GM19193 (cell line): ENCODE measurements around the gene C11orf86.

Experiments used
- POLR2A ChIP-seq: IDR thresholded peaks from 4 replicates; pipeline ENCODE4 v1.6.1; 2011; ENCODE audit not compliant: insufficient read depth, insufficient read length; ENCODE audit errors: extremely low read depth

The C11orf86 gene, protein sequence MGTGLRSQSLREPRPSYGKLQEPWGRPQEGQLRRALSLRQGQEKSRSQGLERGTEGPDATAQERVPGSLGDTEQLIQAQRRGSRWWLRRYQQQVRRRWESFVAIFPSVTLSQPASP

DNA sequence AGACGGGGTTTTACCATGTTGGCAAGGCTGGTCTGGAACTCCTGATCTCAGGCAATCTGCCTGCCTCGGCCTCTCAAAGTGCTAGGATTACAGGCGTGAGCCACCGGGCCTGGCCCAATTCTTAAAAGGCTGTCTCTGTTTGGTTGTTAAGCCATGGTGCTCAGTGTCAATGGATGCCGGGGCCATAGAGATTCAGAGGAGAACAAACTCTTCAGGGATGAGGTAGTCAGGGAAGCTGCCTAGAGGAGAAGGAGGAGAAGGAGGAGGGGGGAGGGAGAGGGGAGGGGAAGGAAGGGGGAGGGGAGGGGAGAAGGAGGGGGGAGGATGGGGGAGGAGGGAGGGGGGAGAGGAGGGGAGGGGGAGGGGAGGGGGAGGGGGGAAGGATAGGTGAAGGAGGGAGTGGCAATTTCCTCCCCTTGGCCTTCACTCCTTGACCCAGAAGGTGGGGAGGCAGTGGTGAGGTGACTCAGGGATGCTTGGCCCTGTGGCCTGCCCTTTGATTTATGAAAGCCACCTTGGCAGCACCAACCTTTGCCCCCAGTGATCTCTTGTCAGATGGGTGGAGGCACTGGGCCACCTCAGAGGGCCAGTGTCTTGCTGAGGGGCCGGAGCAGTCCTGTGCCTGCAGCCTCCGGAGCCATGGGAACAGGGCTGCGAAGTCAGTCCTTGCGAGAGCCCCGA is at the start of gene C11orf86:
TSS of gene C11orf86 (plus strand) at position 581 of the 681 bp plus-strand sequence. CDS start at position 640, 59 bp downstream.
- no peak for TF ChIP-seq POLR2A

DNA sequence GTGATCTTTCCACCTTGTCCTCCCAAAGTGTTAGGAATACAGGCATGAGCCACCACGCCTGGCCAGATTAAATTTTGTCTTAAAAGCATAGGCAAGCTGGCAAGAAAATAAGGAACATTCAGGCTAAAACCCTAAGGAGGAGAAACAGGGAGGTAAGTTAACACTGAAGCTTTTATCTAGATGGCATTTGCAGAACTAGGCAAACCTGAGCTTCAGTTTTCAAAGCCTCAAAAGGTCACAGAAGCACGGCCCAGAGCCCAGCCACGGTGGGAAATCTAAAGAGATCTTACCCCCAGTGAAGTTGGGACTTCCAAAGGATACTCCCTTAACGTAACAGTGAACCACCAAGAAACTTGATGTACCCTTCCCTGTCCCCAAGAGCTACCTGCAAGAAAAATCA is 45.4 kb upstream of the C11orf86 start:
- no peak for TF ChIP-seq POLR2A

DNA sequence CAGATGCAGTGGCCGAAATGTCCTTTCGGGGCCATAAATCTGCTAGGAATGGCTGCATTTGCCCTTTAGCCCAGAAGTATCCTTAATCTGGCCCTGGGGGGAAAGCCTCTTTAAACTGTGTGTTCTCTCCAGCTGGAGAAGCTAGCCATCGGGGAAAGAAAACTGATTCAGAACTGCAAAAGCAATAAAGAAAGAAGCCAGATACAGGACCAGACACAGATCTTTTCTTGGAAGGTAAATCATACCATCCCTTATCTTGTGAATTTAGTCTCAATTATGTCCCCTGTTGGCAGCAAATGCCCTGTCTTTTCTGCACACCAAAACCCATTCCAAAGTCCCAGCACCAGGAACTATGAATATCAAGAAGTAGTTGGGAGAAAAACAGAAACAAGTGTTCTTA is 42.6 kb upstream of the C11orf86 start:
- no peak for TF ChIP-seq POLR2A

DNA sequence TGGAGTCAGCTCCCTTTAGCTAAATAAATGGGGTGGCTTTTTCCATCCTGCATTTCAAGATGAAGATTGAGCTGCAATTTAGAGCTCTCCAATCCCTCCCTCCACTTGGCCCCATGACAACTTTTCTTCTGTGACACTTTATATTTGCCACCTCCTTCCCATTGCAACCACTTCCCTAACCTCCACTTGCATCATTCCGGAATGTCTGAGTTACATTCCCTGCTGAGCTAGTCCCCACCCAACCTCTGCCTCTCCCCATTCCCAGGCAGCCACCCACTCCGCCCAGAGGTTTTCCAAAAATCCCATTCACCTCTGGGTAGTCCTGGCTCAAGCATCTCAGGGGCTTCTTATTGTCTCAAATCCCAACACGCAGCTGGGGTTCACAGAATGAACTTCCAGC is 41.6 kb upstream of the C11orf86 start:
- TF ChIP-seq POLR2A, result no peak

DNA sequence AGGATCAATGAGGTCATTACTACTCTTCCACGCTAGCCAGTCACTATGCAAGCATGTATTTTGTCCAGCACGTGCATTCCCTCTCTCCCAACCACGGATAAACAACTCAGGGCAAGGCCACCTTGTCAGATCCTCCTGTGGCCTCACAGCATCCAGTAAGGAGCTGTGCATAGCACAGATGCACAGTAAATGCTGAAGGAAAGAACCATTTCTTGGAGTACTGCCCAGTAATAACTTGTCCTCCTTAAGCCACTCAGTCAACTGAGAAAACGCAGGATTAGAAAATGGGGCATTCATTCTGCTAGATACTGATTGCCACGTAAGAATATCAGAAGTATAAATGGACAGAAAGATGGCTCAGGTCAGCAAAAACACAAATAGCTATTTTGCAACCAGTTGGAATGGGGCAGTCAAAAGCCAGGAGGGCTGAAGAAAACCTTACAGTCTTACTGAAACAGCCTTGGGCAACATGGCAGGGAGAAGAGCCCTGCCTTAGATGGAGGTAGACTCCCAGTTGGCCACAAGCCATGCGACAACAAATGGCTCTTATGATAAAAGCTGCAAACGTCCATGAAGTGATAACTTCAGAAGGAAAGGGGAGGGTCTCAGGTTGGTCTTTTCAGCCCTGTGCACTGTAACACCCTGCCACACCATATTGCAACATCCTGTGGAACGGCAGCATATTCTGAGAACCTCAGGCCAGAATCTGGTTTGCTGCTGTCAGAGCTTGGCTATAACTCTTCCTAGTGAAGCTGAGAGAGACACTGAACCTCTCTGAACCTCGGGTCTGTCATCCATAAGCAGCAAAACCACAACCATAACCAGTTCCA is 39.9 kb upstream of the C11orf86 start:
- no peak for TF ChIP-seq POLR2A

DNA sequence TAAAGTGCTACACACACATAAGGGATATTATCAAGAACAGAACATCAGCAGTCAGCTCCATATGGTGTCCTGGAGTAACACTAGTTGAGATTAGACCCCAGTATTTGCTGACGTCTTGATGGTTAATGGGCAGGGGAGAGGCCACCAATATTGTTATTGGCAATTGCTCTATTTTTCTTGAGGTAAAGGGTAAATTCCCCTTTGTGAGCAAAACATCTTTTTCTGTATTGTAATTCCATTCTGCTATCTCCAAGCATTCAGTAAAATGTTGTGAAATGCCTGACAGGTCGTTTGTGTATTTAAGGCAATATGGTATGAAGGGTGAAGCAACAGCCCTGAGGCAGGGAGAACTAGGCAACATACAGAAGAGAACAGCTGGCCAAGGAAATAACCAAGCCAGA is 38.8 kb upstream of the C11orf86 start:
- TF ChIP-seq POLR2A, result no peak

DNA sequence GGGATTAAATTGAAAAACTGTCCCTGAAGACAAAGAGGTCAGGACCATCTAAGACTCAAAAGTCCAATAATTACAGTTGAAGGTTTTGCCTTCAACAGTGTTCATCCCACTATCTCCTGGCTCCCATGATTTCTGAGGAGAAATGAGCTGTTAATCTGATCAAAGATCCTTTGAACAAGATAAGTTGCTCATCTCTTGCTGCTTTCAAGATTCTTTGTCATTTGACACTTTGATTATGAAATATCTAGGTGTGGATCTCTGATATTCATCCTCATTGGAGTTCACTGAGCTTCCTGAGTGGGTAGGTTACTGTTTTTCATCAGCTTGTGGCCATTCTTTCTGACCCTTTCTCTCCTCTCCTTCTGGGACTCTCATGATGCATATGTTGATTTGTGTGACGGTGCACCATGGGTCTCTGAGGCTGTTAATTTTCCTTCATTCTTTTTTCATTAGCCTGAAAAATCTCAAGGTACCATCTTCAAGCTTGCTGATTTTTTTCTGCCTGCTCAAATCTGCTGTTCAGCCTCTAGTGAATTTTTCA is 37.8 kb upstream of the C11orf86 start:
- no peak for TF ChIP-seq POLR2A

DNA sequence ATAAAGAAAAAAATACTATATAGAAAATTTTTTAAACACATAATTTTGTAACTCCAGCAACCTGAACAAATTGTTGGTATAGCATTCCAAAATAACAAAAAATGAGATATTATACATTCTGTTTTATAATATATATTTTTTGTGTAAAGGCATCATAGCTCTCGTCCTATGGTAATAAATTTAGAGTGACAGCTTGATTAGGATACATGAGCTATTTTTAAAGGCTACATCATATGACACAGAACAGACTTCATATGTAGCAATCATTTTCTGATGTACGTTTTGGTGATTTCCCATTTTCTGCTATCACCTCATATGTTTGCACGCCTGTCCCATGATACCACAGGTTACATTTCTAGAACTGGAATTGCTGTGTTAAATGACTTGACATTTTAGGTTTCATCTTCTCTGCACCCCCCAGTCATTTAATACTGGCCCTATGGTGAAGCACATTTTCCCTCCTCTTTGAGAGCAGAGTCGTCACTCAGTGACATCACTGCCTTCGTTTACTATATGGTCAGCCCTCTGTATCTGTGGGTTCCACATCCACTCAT is 36.4 kb upstream of the C11orf86 start:
- TF ChIP-seq POLR2A, result no peak

DNA sequence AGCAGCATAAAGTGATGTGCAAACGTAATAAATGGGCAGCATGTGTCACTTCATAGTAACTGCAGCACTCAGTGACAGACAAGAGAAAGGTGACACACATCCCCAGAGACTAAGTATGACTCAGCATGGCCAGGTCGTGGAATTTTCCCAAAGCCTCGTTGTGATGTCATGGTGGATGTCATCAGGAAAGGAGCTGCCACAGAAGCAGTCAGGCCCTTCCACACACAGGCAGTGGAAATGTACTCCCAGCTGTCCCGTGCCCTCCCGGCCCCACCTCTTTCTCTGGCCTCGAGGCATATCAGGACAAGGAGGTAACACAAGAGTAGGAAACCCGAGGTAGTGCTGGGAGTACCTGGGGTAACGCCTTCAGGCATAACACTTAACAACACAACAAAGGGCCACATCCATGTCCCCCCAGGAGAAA is 25.0 kb upstream of the C11orf86 start:
- no peak for TF ChIP-seq POLR2A

DNA sequence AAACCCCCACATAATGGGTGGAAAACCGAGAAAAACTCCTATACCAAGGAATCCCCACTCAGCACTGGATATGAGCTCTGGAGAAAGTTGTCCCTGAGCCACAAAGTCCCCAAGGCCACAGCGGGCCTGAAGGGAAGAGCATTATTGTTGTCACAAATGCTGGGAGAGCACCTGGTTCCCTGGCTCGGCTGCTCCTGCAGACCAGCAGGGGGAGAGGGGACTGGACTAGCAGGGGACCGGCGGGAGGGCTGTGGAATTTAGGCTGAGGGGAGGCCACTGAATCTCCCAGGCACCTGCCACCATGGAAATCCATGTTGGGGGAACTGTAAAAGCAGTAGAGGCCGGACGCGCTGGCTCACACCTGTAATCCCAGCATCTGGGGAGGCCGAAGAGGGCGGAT is 24.0 kb upstream of the C11orf86 start:
- no peak for TF ChIP-seq POLR2A

DNA sequence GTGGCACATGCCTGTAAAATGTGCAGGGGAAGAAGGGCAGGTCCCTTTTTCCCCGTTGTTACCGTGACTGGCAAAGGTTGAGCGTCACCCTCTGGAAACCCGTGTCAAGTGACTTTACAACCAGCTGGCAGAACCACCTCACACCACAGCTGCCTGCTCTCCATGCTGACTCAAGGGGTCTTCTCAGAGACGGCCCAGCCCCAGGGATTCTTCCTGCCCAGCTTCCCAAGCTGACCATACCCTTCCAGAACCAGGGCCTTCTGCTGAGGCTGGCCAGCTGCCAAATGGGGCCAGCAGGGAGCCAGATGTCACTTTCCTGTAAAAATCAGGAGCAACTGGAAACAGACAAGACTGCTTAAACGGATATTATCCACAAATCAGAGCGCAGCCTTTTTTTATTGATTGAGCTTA is 23.2 kb upstream of the C11orf86 start:
- TF ChIP-seq POLR2A, result no peak

DNA sequence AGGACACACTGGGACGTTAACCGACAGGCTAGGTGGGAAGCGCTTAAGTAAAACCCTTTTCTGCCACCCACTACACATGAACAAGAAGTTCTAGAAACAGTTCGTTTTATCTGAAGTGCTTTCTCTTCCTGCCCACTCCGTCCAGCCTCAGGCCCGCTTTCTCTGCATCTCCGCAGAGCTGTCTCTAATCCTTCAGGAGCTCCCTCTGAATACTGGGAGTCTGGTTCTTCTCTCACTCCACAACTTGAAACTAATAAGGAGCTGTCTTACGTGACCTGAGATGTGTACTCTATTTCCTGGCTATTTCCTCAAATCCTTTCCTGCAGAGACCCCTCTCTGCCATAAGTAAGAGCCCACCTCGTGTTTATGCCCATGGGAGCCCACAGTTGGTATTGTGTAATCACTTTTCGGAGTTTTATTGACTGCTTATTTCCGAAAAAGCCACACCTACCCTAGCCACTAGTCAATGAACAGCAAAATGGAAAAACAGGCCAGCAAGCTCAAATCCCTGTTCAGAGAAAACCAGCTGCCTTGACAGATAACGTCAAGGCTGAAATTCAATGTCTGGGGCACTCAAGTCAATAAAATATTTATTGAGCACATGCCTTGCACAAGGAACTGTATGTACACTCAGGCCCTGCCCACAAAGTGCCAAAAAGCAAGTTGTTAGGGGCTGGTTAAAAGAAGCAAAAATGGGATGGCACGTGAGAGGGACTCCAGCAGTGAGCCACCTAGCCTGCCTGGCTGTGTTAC is 21.8 kb upstream of the C11orf86 start:
- no peak for TF ChIP-seq POLR2A

DNA sequence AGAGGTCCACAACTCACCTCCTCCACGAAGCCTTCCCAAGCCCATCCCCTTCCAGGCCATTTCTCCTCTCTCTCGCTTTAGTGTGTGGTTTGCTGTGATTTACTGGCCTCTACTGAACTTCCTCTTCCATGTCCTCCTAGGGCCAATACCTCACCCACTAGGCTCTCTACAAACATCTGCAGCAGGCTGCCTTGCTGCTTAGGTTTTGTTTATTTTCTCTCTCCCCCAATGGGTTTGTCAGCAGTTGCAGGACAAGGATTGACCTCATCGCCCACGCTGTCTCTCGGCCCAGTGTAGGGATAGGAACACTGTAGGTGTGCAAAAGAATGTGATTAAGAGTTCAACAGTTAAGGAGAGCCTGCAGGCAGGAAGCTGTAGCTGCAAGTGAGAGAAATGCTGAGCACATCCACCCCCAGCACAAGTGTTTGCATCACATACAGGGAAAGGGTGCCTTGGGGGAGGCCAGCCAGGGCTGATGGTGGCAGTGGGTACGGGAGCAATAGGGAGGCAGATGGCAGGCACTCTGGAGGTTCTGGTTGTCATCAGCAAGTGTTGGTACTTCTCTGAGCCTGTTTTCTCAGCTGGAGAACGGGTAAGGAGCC is 18.3 kb upstream of the C11orf86 start:
- TF ChIP-seq POLR2A, result no peak

DNA sequence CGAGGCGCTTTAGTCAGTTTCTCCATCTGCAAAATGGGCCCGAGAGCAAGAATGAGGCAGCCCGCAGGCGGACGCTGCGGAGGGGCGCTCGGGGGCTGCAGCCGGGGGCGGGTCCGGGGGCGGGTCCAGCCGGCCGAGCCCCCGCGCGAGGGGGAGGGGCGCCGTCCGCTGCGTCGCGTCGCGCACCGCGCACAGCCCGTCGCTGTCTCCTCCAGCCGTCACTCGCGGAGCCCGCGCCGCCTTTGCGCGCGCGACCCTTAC is 17.2 kb upstream of the C11orf86 start:
- no peak for TF ChIP-seq POLR2A
